Bladder microvascular endothelial cell (primary cell): ENCODE data around the gene LDHA. TPM values are rescaled to one million over a fixed set of nuclear protein-coding genes. Genes with fewer than 3 reads are reported as not detected.

Experiments used
- total RNA-seq: library from RNA; depleted of rRNA; stranded (reverse); fragments of >200 nt; gene quantifications from 2 replicates; pipeline ENCODE4 v1.2.3, GENCODE V29; 2014

Gene LDHA
- total RNA-seq: 267 and 294 TPM in 2 replicates

GRCh38 chr11:18394275-18394927, at the start of gene LDHA:
LDHA (plus strand) TSS chr11:18394563; CDS start chr11:18396843, 2,280 bp downstream.

GRCh38 chr11:18455686-18456372, 61.5 kb downstream of the LDHA start, which contains the start of gene LDHAL6A:
LDHAL6A (plus strand) TSS chr11:18455856; CDS start chr11:18456681, 825 bp downstream.

Other genes with a start within 250 kb of the LDHA start
- gene MRGPRX4, start 221.7 kb upstream of the LDHA start, total RNA-seq: 0.57 TPM in 1 of 2 replicates, not detected in the other
- not detected in 2 replicates for gene SAA4, start 157.8 kb upstream of the LDHA start, total RNA-seq
- not detected in 2 replicates for gene SAA2, start 145.9 kb upstream of the LDHA start, total RNA-seq
- gene SAA1, start 128.3 kb upstream of the LDHA start, total RNA-seq: not detected in 2 replicates
- 17.8 and 34.0 TPM in 2 replicates for gene HPS5, start 72.4 kb upstream of the LDHA start, total RNA-seq
- 27.8 and 56.1 TPM in 2 replicates for gene GTF2H1, start 72.0 kb upstream of the LDHA start, total RNA-seq
- not detected in 2 replicates for gene LDHC, start 17.8 kb downstream of the LDHA start, total RNA-seq
- not detected in 2 replicates for gene LDHAL6A, start 61.3 kb downstream of the LDHA start, total RNA-seq
- 32.4 and 51.9 TPM in 2 replicates for gene TSG101, start 132.4 kb downstream of the LDHA start, total RNA-seq
- gene UEVLD, start 194.2 kb downstream of the LDHA start, total RNA-seq: 15.4 and 22.8 TPM in 2 replicates
- gene MISFA, start 205.2 kb downstream of the LDHA start, total RNA-seq: under 0.01 and 0.82 TPM in 2 replicates
- 7.4 and 15.0 TPM in 2 replicates for gene SPTY2D1, start 239.8 kb downstream of the LDHA start, total RNA-seq